Body of pancreas (tissue), 4 donors: Measurements from ENCODE around the gene PTPRD. TPM values are rescaled to one million over a fixed set of nuclear protein-coding genes. Genes with fewer than 3 reads are reported as not detected.

Experiments
- ATAC-seq: fragments of 150-250 bp; one replicate; pipeline ENCODE4 v1.9.1; 2016
- DNase-seq, 4 donors: peaks; one replicate each; pipeline ENCODE4 v3.0.0-alpha.2; 2019
- H3K27ac ChIP-seq, 4 donors: fragments of 200-600 bp; sonication (generic); 1 replicate in 3 of 4; 2 replicates in 1 of 4; pipeline versions ENCODE4 v1.5.1 to v1.6.1; 2016 to 2019; ENCODE audit warnings: mild to moderate bottlenecking in 1 of 4, mixed read lengths in 1 of 4, moderate library complexity in 1 of 4
- H3K27me3 ChIP-seq, 2 donors: fragments of 200-600 bp; sonication (generic); one replicate each; pipeline ENCODE4 v1.6.0; 2016; ENCODE audit warnings: mild to moderate bottlenecking in 1 of 2
- H3K36me3 ChIP-seq, 2 donors: fragments of 200-600 bp; sonication (generic); replicated peaks in 1 of 2; 2 replicates each; pipeline ENCODE4 v1.5.1; 2016; ENCODE audit warnings: low read depth in 2 of 2; ENCODE audit not compliant: insufficient read depth in 1 of 2
- H3K4me1 ChIP-seq: fragments of 200-600 bp; sonication (generic); one replicate; pipeline ENCODE4 v1.6.0; 2016
- H3K4me3 ChIP-seq, 2 donors: fragments of 200-600 bp; sonication (generic); 1 replicate in 1 of 2; 2 replicates in 1 of 2; pipeline ENCODE4 v1.5.1; 2016 to 2019
- H3K9me3 ChIP-seq, 3 donors: fragments of 200-600 bp; sonication (generic); 1 replicate in 2 of 3; 2 replicates in 1 of 3; pipeline ENCODE4 v1.5.1; 2016
- POLR2A ChIP-seq, 3 donors: fragments of 450-650 bp; IDR thresholded peaks; one replicate each; pipeline ENCODE4 v1.6.1; 2016; ENCODE audit warnings: antibody characterized with exemption in 3 of 3, mild to moderate bottlenecking in 2 of 3
- WGBS, 2 donors: methylation state at CpG; one replicate each; pipeline ENCODE4 v1.1.5; 2017; 5-methylcytosine and 5-hydroxymethylcytosine counted together
- intact Hi-C: fragments of 100-400 bp; cut with DNase I; formaldehyde crosslinking; loops from one replicate; pipeline ENCODE4 v1.15.1; 2023
- total RNA-seq, 2 donors: library from RNA; depleted of rRNA; stranded (reverse); fragments of >200 nt; gene quantifications; one replicate each; pipeline ENCODE4 v1.1.0, GENCODE V29; 2016
- TF ChIP-seq, protein P1 (sequence below), 7 experiments: fragments of 450-650 bp in 4 of 7; fragments of 200-600 bp in 3 of 7; sonication (generic) in 3 of 7; IDR thresholded peaks; one replicate each; pipeline ENCODE4 v1.5.1; 2016 to 2019; ENCODE audit warnings: antibody characterized with exemption in 7 of 7

The PTPRD gene
- total RNA-seq, 2 donors from 2014 or later: 4.3 to 4.9 TPM

DNA sequence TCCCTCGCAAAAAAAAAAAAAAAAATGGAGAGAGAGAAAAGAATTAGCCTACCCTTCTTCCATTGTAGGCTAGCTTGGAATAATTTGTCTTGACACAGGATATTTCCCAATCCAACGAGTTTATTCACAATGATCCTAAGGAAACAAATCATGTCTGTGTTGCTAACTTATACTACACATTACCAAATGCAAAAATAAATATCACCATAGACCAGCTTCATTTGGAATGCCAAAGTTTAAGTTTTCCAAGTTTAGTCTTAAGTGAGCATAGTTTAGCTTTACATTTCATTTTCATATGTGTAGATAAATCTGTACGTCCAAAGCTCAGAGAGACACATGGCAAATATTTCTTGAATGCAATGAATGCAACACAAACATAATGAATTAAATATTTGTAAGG lies 1707.1 kb downstream of the PTPRD start:
- TF ChIP-seq, protein P1, sequence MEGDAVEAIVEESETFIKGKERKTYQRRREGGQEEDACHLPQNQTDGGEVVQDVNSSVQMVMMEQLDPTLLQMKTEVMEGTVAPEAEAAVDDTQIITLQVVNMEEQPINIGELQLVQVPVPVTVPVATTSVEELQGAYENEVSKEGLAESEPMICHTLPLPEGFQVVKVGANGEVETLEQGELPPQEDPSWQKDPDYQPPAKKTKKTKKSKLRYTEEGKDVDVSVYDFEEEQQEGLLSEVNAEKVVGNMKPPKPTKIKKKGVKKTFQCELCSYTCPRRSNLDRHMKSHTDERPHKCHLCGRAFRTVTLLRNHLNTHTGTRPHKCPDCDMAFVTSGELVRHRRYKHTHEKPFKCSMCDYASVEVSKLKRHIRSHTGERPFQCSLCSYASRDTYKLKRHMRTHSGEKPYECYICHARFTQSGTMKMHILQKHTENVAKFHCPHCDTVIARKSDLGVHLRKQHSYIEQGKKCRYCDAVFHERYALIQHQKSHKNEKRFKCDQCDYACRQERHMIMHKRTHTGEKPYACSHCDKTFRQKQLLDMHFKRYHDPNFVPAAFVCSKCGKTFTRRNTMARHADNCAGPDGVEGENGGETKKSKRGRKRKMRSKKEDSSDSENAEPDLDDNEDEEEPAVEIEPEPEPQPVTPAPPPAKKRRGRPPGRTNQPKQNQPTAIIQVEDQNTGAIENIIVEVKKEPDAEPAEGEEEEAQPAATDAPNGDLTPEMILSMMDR (IDR thresholded peaks at IDR 0.05): no peak
- TF ChIP-seq POLR2A (IDR thresholded peaks at IDR 0.05): no peak
- WGBS, 2 donors: 59 to 60% methylated on average over 3 of the region's 3 CpGs
- intact Hi-C loops: no loop called here

GRCh38 chr9:8904771-8905515 lies 1707.9 kb downstream of the PTPRD start:
- no peak overlapping the region for H3K27ac ChIP-seq
- DNase-seq (no peak), ATAC-seq (no peak)
- no peaks in the 10 kb centered on the region for H3K27me3 ChIP-seq
- no peaks in the 10 kb centered on the region for H3K9me3 ChIP-seq
- H3K36me3 ChIP-seq: no peaks in the 10 kb centered on the region
- intact Hi-C loops: no loop called here
- 76 to 82% methylated on average over 8 of the region's 8 CpGs for WGBS, 2 donors
- TF ChIP-seq POLR2A (IDR thresholded peaks at IDR 0.05): no peak
- TF ChIP-seq, protein P1 (IDR thresholded peaks at IDR 0.05): no peak
- no peak overlapping the region for H3K4me3 ChIP-seq
- H3K4me1 ChIP-seq: no peaks in the 10 kb centered on the region

More for the DNA sequence above, 1707.1 kb downstream of the PTPRD start:
- ATAC-seq (no peak), DNase-seq (no peak)
- H3K36me3 ChIP-seq: no peaks in the 10 kb centered on the region
- no peaks in the 10 kb centered on the region for H3K4me1 ChIP-seq
- no peaks in the 10 kb centered on the region for H3K9me3 ChIP-seq
- no peak overlapping the region for H3K4me3 ChIP-seq
- no peaks in the 10 kb centered on the region for H3K27me3 ChIP-seq
- H3K27ac ChIP-seq: no peak overlapping the region

DNA sequence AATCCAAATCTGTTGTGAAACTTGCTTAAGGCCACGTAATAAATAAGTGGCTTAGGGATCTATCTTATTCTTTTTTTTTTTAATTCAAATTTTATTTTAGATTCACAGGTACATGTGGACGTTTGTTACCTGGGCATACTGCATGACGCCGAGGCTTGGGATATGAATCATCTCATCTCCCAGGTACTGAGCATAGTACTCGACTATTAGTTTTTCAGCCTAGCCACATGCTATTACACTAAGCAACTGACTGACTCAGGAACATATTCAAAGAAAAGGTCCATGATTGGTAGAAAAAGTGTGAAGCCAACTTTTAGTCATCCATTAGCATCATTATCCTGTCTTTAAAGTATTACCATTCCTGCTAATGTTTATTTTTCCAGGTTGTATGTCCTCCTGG lies 1709.7 kb downstream of the PTPRD start:
- WGBS, 2 donors: 45 to 60% methylated on average over 5 of the region's 5 CpGs
- ATAC-seq: no peak
- no peak overlapping the region for H3K27ac ChIP-seq
- H3K9me3 ChIP-seq: no peaks in the 10 kb centered on the region
- H3K27me3 ChIP-seq: no peaks in the 10 kb centered on the region
- TF ChIP-seq, protein P1 (IDR thresholded peaks at IDR 0.05): no peak
- no peak for TF ChIP-seq POLR2A (IDR thresholded peaks at IDR 0.05)
- H3K4me1 ChIP-seq: no peaks in the 10 kb centered on the region
- no peak for DNase-seq
- no peak overlapping the region for H3K4me3 ChIP-seq
- intact Hi-C loops: no loop called here
- no peaks in the 10 kb centered on the region for H3K36me3 ChIP-seq

DNA sequence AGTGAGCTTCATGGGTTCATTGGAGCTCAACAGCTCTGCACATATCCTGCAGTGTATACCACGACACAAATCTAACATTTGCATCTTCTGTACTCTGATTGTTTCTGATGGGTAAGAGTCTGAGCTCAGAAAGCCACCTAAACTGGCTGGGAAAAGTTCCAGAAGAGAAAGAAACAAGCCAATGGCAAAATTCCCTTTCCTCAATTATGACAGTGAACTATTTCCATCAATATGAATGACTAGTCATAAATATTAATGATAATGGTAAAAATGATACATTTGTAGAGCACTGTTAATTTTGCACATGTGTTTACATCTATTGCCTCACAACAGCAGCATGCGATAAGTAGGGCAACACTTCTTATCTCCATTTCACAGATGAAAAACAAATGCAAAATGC lies 1711.7 kb downstream of the PTPRD start:
- DNase-seq: no peak
- WGBS, 2 donors: 39 to 46% methylated on average over 2 of the region's 2 CpGs
- no peak for ATAC-seq
- Histone ChIP-seq H3K27ac (no peak overlapping the region), H3K27me3 (no peaks in the 10 kb centered on the region), H3K4me3 (no peak overlapping the region), H3K9me3 (no peaks in the 10 kb centered on the region), H3K36me3 (no peaks in the 10 kb centered on the region), H3K4me1 (no peaks in the 10 kb centered on the region)
- TF ChIP-seq POLR2A (IDR thresholded peaks at IDR 0.05): no peak
- TF ChIP-seq, protein P1 (IDR thresholded peaks at IDR 0.05): no peak
- intact Hi-C loops: no loop called here

DNA sequence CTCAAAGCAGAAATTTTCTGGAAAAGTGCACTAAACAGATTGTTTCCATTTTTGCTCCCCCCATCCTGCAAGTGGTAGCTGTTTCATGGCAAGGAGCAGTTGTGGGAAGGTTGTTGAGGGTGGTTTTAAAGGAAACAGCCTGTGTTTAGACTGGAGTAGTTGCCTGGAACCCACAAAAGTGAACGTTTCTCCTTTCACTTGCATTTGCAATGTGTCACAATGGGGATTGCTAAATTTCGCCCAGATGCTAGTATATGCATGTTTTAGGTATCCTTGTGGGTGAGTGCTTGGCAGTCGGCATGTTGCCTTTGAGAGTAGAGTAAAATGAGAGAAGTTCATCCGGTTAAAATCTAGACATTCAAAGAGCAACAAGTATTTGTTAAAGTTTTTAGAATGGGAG lies 1713.3 kb downstream of the PTPRD start:
- Histone ChIP-seq H3K4me3 (no peak overlapping the region), H3K9me3 (no peaks in the 10 kb centered on the region), H3K36me3 (no peaks in the 10 kb centered on the region), H3K4me1 (peaks cover 4% of the 10 kb centered on the region), H3K27ac (no peak overlapping the region), H3K27me3 (no peaks in the 10 kb centered on the region)
- intact Hi-C loops: loop anchor here (10.0 kb wide), 1 partner anchor 1325 kb away; no protein-coding TSS in a partner anchor
- 46 to 58% methylated on average over 4 of the region's 4 CpGs for WGBS, 2 donors
- no peak for TF ChIP-seq POLR2A (IDR thresholded peaks at IDR 0.05)
- TF ChIP-seq, protein P1 (IDR thresholded peaks at IDR 0.05): no peak
- ATAC-seq: no peak
- DNase-seq: no peak
